Measurements from ENCODE around the gene TMEM170A. TPM values are rescaled to one million over a fixed set of nuclear protein-coding genes. Genes with fewer than 3 reads are reported as not detected.

TMEM170A gene
- total and polyA plus RNA-seq, 2 experiments from 2014 or later: 31.0 to 68.5 TPM

- no peaks in the 10 kb centered on the region for H3K36me3 ChIP-seq (ENCODE audit: insufficient read depth)
- H3K9me2 ChIP-seq (ENCODE audit: insufficient read depth): no peaks in the 10 kb centered on the region
- Mint-ChIP-seq H3K4me1 (peaks cover 4% of the 10 kb centered on the region; the same call in 1 of the 3 replicates), H3K27ac (no peak overlapping the region), H3K27me3 (ENCODE audit: insufficient read depth, low read depth, poor library complexity) (peaks cover 6% of the 10 kb centered on the region), H3K4me3 (no peak overlapping the region), H3K9me3 (no peaks in the 10 kb centered on the region), H3K36me3 (ENCODE audit: low read depth) (no peaks in the 10 kb centered on the region)
- no peak overlapping the region for H2AFZ ChIP-seq
- peaks cover 13% of the 10 kb centered on the region; the same call in 1 of the 2 replicates for H3F3A ChIP-seq (replicated peaks; ENCODE audit: low read depth)
- H3K4me3 ChIP-seq: no peak overlapping the region
- no peak for ATAC-seq
- TF ChIP-seq POLR2AphosphoS5 (IDR thresholded peaks at IDR 0.05; ENCODE audit: low read depth) (no peak), ZNF114 (CRISPR knock-in tag; IDR thresholded peaks at IDR 0.05) (no peak), NANOG (IDR thresholded peaks at IDR 0.05; ENCODE audit: borderline replicate concordance) (no peak), ZNF331 (CRISPR knock-in tag; IDR thresholded peaks at IDR 0.05; ENCODE audit: low read depth) (no peak), EZH2phosphoT487 (IDR thresholded peaks at IDR 0.05; ENCODE audit: unreplicated experiment) (no peak), JUNB (IDR thresholded peaks at IDR 0.05; ENCODE audit: unreplicated experiment) (no peak), CREB1 (CRISPR knock-in tag; IDR thresholded peaks at IDR 0.05; ENCODE audit: low read depth) (no peak), CTCF (conservative IDR thresholded peaks at IDR 0.05; ENCODE audit: low read depth in 2 of 2) (no peak), EZH2 (IDR thresholded peaks at IDR 0.05; ENCODE audit: low read depth, unreplicated experiment) (no peak), ETS1 (IDR thresholded peaks at IDR 0.05) (no peak), STAT1 (IDR thresholded peaks at IDR 0.05; ENCODE audit: unreplicated experiment) (no peak), REST (IDR thresholded peaks at IDR 0.05; ENCODE audit: unreplicated experiment) (no peak), ZNF462 (CRISPR knock-in tag; IDR thresholded peaks at IDR 0.05) (no peak)
- no peak overlapping the region for H3K4me2 ChIP-seq
- no peak overlapping the region for H3K27ac ChIP-seq (ENCODE audit: low read depth)
- H3K4me1 ChIP-seq (ENCODE audit: insufficient read depth): peaks cover 10% of the 10 kb centered on the region; the same call in 1 of the 2 replicates
- peaks cover 5% of the 10 kb centered on the region; the same call in 1 of the 2 replicates for H3K79me2 ChIP-seq (replicated peaks; ENCODE audit: insufficient read depth)
- H4K20me1 ChIP-seq (replicated peaks; ENCODE audit: insufficient read depth): no peaks in the 10 kb centered on the region; the same call in 1 of the 2 replicates
- no peak for DNase-seq (ENCODE audit: low spot score)
- peaks cover 13% of the 10 kb centered on the region for H3K27me3 ChIP-seq (ENCODE audit: insufficient read depth)
These were observed 33.1 kb upstream of the TMEM170A start for GRCh38 chr16:75497558-75497957.

Data from GM23338 (cell line).